Measurements from ENCODE around the gene SEPTIN10.

Gene SEPTIN10

DNA sequence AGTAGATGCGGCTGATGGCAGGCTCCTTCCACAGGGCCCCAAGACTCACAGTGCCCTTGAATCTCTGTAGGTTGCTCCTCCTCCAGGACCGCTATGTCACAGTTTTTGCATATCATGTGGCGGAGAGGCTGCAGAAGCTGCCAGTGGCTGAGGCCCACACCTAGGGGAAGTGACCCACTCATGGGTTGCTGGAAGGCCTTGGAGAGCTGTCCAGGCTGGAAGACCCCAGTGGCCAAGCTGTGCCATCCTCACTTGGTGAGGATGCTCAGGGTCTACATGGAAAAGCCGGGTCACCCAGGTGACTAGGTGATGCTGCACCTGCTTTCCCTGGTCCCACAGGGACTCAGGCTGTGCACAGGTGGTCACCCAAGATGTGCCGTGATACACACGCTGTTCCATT is 90.6 kb downstream of the SEPTIN10 start:
- DNase-seq (ENCODE audit: low read depth): no peak

DNA sequence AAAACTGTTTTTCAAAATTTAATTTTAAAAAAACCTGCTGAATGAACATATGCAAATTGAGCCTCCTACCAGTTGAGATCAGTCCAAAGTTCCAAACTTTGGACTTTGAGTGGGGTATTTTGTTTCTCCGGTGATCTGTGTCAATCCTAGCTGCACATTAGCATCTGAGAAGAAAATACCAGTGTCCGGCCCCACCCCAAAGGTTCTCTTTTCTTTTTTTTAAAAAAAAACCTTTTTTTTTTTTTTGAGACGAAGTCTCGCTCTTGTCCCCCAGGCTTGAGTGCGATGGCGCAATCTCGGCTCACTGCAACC is 91.7 kb downstream of the SEPTIN10 start:
- DNase-seq (ENCODE audit: low read depth): no peak

DNA sequence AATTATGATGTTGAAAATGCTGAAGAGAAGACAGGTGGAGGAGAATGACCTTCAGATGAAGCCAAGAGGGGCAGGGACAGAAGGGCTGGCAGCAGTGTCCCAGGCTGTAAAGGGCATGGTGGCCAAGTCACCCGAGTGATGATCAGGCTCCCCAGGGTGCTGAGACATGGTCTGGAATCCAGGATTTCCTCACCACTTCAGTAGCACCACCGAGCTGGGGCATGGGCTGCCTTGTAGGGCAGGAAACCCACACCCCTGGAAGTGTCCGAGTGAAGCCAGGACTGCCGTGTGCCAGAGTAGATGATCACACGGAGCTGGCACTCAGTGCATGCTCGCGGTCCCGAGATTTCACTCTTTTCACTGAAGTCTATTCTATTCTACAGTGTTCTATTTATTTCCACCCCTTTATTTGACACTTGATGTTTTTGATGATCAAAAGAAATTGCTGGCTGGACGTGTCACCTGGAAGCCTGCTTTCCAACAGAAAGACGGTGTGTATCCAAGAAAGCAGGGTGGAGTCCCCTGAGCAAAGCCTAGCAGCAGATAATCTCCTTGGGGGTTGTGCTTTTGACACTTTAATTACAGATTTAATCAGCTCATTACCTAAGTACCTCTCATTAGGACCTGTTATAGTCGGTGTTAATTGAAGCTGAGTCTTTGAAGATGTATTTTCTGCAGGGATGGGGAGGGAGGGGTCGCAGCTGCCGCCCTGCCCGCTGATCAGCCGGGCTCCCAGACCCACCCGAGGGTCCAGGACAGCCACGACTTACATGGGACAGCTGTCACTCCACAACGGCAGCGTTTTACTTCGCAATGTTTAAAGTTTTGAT is 92.3 kb downstream of the SEPTIN10 start:
- no peak for DNase-seq (ENCODE audit: low read depth)

DNA sequence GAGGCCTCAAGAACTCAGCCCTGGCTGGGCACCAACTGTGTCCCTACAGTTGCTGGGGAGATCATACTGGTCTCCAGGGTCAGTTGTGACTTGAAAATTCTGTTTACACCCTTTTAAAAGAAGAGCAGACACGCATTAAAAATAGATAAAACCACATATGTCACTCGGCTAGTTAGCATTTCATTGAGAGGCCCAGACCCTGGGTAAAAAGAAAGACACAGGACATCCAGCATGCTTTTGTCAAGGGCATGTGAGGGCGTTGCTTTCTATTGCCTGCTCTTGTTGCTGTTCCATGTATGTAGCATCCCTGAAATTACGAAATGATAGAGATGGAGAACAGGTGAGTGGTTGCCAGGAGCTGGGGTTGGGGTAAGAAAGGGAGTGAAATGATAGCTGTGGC is 94.3 kb downstream of the SEPTIN10 start:
- no peak for DNase-seq (ENCODE audit: low read depth)

DNA sequence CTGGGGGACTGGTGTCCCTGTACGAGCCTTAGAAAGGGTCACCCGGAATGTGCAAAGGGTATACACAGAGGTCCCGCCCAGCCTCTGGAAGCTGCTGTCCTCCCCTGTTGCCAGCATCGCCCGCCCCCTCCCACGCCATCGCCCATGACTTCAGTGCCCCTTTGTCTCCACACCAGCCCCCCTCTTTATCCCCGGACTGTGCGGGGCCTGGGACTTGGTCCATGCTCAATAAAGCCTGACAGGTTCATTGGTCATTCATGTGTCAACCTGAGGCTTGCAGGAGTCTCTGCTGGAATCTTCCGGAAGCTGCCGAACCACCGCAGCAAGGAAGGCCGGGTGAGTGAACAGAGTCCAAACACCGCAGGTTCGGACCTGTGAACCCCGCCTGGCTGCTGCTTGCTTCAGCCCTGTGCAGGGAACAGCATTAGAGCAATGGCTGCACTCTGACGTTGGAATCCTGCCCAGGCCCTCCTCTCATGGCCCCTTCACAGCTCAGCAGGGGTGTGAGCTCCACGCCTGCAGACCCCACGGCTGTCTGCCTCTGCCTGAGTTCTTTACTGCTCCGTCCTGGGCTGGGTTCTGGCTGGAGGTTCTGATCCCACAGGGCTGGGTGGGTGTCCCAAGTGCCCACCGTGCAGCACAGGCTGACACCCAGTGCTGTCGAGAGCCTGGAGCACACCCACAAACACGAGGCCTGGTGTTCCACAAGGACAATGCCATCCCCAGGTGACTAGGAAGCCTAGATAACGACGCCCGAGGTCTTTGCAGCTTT is 96.5 kb downstream of the SEPTIN10 start:
- DNase-seq (ENCODE audit: low read depth): no peak

DNA sequence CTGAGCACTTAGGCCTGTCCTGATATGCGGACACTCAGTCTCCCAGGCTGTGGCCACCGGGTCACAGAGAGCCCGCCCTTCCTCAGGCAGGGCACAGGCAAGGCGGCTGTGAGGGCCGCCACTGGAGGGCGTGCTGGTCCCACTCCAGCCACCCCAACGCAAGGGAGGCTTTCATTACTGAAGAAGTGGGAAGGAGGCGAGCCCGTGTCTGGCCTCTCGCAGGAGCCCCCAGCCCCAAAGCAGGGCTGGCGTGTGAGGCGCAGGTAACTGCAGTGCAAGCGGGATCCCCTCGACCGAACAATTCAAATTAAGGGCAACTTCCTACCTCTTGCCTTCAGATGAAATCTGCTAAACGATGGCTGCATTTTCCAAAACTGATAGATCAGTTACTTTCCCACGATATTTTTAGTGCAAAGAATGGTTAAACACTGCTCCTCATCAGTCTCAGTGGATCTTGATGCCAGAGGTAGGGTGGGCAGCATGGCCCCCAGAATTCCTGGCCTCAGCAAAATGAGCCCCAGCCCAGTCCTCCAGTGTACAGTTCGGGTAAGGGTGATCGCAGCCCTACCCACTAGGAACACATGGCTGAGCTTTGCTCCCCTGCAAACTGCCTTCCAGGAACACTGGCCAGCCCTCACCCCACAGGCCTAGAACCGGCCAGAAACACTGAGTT is 97.2 kb downstream of the SEPTIN10 start:
- peak; percentile 54 for DNase-seq (ENCODE audit: low read depth)

DNA sequence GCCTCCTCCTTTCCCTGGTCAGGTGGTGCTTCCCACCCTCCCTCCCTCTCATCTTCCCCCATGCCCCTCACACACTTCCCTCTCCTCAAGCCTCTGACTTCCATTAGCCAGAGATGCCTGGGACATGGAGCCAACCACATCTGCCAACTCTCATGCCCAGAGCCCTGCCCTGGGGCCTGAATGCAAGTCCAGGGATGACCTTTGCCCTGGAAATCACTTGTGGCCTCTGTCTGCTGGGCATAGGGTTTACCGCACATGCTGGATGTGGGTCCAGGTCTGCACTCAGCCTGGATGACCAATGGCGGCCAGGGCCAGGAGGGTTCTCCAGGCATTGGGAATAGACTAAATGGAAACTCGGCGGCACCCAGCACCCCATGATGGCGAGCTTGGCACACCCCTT is 98.9 kb downstream of the SEPTIN10 start:
- no peak for DNase-seq (ENCODE audit: low read depth)

DNA sequence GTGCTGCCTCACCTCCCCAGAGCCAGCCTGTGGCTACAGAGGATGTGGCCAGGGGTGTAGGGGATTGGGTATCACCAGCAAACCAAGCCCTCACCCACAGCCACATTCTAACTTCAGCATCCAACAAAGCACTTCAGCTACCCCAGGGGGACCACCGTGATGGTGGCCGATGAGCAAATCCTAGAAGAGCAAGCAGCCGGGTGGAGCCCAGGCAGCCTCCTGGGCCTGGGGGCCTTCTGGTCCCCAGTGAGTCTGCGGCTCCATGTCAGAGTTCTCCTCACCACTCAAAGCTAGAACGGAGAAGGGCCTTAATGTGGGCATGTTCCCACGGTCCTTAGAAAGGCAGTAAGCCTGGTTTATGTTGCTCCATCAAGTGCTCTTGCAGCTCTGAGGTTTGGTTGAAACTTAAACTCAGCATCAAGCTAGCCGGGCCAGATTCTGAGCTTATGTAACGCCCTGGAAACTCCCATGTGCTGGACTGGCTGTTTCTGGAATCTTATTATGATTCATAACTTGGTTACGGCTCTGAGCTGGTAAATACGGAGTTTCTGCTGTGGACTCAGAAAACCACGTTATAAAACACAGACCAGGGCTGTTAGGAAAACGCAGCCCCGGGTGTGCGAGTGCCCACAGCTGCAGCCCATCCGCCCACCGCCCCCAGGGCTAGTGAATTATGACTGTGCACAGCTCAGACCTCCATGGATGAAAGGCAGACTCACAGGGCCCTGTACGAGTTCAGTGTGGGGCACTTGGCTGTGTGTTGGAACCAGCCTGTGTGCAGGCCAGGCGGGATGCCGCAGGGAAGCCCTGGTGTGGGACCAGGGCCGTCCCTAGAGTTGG is 99.8 kb downstream of the SEPTIN10 start:
- peak; percentile 91 for DNase-seq (ENCODE audit: low read depth)

DNA sequence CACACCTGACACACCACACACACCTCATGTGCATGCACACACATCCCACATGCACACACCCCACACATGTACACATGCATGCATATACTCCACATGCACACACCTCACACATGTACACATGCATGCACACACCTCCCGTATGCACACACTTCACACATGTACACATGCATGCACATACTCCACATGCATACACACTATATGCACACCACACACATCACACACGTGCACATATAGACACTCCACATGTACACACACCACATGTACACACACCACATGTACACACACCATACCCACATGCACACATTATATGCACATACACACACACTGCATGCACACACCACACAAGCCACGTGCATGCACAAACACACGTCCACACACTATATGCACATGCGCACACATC is 100.5 kb downstream of the SEPTIN10 start:
- no peak for DNase-seq (ENCODE audit: low read depth)

DNA sequence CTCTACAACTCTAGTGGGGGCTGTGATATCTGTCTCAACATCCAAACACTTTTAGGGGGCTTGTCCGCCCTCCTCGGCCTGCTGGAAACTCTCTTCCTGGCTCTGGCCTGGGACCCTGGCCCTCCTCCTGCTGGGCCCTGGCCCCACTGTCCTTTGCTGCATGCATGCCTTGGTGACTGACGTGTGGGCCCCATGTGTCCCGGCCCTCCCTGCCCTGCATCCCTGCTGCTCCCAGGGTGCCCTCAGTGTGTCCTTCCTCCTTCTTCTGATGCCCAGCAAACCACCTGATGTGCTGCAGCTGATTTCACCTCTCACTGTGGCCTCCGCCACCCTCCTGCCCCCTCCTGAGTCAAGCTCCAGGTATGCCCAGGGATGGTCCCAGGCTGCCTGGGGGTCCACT is 101.7 kb downstream of the SEPTIN10 start:
- no peak for DNase-seq (ENCODE audit: low read depth)

DNA sequence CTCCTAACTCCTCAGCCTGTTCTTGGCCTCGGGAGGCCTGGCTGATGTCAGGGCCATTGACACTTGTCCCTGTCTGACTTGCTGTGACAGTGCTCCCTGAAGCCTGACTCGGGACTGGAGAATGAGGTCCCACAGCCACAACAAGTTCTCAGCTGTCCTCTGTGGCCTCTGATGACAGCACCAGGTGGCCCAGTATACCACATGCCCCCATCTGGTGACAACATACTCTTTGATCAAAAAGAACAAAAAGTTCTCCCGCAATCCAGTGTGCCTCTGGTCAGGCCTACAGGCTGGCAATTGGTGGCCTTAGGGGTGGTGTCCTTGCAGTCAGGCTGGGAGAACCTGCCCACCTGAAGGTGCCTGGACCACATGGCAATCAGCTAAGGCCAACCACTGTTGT is 102.6 kb downstream of the SEPTIN10 start:
- no peak for DNase-seq (ENCODE audit: low read depth)

DNA sequence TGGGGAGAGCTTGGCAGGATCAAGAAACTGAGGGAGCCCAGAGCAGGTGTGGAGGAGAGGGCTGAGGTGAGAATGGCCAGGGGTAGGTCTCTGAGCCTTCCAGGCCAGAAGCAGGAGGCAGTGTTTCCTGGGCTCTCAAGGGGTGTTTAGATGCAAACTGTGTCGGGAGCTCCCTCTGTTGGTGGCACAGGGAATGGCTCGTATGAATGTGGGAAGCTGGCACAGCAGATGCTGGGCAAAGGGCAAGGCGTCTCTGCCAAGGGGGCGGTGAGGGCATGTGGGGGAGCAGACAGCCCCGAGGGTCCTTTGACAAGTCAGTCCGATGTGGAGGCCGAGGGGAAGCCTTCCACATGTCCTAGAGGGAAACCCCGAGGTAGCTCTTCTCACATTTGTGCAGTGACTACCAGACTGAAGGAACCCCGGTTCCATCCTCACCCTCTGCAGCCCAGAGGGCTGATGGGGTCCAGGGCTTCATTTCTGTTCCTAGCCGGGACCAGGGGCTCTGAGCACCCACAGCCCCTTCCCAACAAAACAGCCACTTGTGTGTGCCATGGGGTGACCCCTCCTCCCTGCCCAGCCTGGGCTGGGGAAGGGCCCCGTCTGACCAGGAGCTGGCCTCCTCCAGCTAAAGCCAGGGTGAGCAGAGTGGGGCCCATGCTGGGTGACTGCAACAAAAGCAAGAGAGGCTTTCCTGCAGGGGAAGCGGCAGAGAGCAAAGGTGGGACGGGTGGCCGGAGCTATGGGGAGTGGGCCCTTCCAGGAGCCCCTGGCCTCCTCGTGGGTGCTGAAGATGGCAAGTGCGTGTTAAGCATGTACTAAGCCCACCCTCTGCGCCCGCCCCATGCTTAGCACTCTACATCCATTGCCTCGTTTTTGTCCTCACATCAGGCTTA is 103.4 kb downstream of the SEPTIN10 start:
- DNase-seq (ENCODE audit: low read depth): peak; percentile 80

DNA sequence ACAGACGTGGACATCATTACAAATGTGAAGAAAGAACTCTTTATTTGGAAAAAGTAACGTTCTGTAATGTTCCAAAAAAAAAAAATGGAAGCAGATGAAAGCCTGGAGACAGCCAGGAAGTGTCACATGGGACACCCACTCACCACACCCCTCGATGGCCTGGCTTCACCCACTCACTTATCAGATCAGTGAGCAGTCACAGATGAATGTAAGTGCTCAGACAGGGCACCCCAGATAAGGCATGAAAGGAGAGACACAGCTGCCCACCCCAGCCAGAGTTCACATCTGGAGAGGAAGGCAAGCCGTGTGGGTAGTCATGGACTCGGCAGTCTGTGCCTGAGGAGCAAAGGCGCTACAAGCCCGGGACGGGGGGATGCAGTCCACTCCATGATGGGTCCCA is 105.2 kb downstream of the SEPTIN10 start:
- no peak for DNase-seq (ENCODE audit: low read depth)

DNA sequence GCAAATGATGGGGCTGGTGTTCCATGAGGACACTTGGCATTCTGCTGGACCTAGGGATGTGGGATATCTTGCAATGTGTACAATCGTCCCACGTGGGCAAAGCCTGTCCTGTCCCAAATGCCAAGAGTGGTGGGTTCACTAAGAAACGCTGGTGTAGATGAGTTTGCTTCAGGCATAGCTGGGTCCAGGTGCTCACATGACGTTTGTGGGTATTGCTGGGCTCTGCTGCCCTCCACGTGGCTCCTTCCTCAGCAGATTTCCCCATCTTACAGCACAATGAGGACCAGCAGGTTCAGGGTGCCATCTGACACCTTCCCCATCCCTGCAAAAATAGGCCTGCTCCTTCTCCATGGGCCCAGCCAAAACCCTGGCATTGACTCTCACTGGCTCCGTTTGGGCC is 105.9 kb downstream of the SEPTIN10 start:
- no peak for DNase-seq (ENCODE audit: low read depth)

DNA sequence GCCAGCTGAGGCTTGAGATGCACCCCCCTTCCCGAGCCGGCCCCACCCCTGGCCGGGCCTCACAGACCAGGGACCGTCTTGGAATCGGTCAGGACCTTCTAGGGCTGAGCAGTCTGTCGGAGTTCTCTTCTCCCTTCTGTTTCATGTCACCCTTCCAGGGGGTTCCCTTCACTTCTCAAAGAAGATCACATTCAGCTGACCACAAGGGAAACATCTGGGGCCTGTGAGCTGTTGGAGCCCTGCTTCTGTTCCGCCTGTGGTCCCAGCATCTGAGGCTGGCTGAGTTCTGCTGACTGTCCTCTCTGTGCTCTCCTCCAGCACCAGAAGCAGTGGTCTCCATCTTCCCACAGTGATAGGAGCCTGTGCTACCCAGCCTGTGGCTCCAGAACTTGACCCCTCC is 106.5 kb downstream of the SEPTIN10 start:
- DNase-seq (ENCODE audit: low read depth): no peak

DNA sequence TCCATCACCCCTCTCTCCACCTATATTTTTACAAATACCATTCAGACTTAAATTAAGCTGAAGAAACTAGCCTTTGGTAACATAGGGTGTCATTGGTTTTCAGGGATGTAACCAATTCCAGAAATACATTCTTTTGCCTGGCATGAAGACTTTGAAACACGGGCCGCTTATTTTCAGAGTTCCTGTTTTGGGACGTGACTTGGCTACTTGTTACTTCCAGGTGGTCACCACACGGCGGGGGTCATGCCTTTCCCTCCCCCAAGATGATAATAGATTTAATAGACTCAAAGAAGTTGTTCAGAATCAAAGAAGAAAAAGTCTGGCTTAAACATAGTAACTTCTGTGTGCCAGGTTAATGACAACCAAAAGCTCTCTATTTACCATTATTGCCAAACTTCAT is 110.6 kb downstream of the SEPTIN10 start:
- no peak for DNase-seq (ENCODE audit: low read depth)

DNA sequence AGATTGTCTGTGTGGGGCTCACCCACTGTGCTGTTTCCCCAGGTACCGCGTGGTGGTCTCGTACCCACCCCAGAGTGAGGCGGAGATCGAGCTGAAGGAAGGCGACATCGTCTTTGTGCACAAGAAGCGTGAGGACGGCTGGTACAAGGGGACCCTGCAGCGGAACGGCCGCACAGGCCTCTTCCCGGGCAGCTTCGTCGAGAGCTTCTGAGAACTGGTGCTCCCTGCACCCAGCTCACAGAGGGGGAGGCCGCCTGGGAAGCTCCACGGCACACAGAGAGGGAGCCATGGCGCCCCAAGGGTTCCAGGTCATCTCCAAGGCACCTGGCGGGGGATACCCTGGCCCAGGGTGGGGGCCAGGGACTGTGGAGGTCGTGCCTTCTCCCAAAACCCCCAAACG is 112.3 kb downstream of the SEPTIN10 start:
- no peak for DNase-seq (ENCODE audit: low read depth)

DNA sequence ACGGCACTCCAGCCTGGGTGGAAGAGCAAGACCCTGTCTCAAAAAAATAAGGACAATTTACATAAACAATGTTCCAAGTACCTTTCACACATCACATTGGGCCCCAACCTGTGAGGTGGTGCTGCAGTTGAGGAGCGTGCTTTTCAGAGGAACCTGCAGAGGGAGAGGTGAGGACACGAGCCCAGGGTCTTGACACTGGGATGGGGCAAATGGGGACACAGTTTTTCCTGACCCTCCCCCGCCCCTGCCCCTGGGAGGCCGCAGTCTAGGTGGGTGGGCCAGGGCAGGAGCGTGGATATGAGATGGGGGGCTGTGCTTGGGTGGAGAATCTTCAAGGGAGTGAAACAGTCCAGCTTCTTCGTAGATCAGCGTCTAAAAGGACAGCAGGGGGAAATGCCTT is 112.9 kb downstream of the SEPTIN10 start:
- DNase-seq (ENCODE audit: low read depth): no peak

DNA sequence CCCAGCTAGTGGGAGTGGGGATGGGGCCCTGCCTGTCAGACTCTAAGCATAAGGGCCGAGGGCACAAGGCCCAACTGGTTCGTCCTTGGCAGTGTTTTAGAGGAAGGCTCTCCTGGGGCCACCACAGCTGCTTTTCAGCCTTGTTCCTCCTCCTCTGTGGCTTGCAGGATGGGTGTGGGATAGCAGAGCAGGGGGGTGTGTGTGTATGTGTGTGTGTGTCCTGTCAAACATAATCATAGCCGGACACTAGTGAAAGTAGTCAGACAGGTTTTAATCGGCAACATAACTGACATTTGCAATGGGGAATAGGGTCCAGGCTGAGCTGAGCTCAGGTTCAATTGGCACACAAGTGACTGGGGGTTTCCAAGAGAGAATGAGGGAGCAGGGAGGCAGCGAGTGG is 114.2 kb downstream of the SEPTIN10 start:
- no peak for DNase-seq (ENCODE audit: low read depth)

DNA sequence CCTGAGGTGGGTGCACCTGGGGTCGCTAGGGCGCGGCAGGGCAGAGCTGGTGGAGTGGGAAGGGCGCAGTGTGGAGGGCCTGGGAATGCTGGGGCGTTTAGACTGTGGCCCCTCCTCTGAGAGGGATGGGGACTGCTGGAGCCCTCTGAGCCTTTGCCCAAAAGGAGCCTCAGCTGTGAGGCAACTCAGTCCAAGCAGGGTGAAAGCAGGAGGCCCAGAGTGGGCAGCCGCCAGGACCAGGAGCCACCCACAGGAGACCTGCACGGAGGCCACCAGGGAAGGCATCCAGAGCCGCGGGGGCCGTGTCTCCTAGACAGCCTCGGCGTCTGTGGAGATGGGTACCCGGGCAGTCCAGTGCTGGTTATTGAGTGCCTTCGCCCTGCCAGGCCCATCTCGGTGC is 114.9 kb downstream of the SEPTIN10 start:
- DNase-seq (ENCODE audit: low read depth): no peak

Data from EH (cell line).